Activated CD4-positive, alpha-beta memory T cell treated with anti-CD3 and anti-CD28 coated beads, Interleukin-2, amount 10 ng/mL, durations not matched to agents 7 days and 5 days (primary cell): ENCODE measurements around the gene UPK1A. TPM values are rescaled to one million over a fixed set of nuclear protein-coding genes. Genes with fewer than 3 reads are reported as not detected.

Experiments used
- CTCF ChIA-PET: fragments of 350-600 bp; sonication (Branson Sonifier 250); formaldehyde crosslinking; loops from one replicate; lab custom pipeline; 2021; ENCODE audit warnings: antibody characterized with exemption, inconsistent platforms; lab: Charles Lee
- POLR2A ChIA-PET: fragments of 350-600 bp; sonication (Branson Sonifier 250); formaldehyde crosslinking; loops from one replicate; lab custom pipeline; 2021; ENCODE audit warnings: antibody characterized with exemption; lab: Charles Lee
- DNase-seq: peaks from one replicate; pipeline ENCODE4 v3.0.0-alpha.2; 2020
- H3K27ac Mint-ChIP-seq: one replicate; pipeline ENCODE4 v1.8.0; 2021; ENCODE audit warnings: mild to moderate bottlenecking, mixed read lengths
- H3K27me3 Mint-ChIP-seq: one replicate; pipeline ENCODE4 v1.8.0; 2021; ENCODE audit warnings: mixed read lengths
- H3K36me3 Mint-ChIP-seq: one replicate; pipeline ENCODE4 v1.8.0; 2021; ENCODE audit warnings: low read depth, mixed read lengths
- H3K4me1 Mint-ChIP-seq: one replicate; pipeline ENCODE4 v1.8.0; 2021; ENCODE audit warnings: mixed read lengths
- H3K4me3 Mint-ChIP-seq: one replicate; pipeline ENCODE4 v1.8.0; 2021; ENCODE audit warnings: mild to moderate bottlenecking, mixed read lengths
- H3K9me3 Mint-ChIP-seq: one replicate; pipeline ENCODE4 v1.8.0; 2021; ENCODE audit warnings: mixed read lengths
- total RNA-seq, 2 experiments: library from RNA; stranded (reverse); gene quantifications; one replicate each; pipeline ENCODE4 v1.2.3, GENCODE V29; 2021

The UPK1A gene
- total RNA-seq, 2 experiments from 2014 or later = 0.65 to 0.86 TPM

- Mint-ChIP-seq H3K4me1 (peaks cover 70% of the 10 kb centered on the region), H3K9me3 (no peaks in the 10 kb centered on the region), H3K4me3 (peak overlapping the region; percentile 92), H3K27me3 (no peaks in the 10 kb centered on the region), H3K27ac (peak overlapping the region; percentile 99), H3K36me3 (peaks cover 36% of the 10 kb centered on the region)
- CTCF ChIA-PET = interaction anchor here (1.5 to 10.3 kb wide), 3 partner anchors 12 to 31 kb away, joined by 4 to 131 read pairs (median 57); partner anchors contain the start of genes PSENEN and U2AF1L4
- DNase-seq = peak; percentile 59
- POLR2A ChIA-PET = interaction anchor here (0.9 to 6.8 kb wide), 7 partner anchors 11 to 165 kb away, joined by 3 to 160 read pairs (median 14); partner anchors contain the start of genes COX6B1, LIN37, PSENEN and U2AF1L4
Measured at GRCh38 chr19:35714601-35715354, 48.5 kb downstream of the UPK1A start.

DNA sequence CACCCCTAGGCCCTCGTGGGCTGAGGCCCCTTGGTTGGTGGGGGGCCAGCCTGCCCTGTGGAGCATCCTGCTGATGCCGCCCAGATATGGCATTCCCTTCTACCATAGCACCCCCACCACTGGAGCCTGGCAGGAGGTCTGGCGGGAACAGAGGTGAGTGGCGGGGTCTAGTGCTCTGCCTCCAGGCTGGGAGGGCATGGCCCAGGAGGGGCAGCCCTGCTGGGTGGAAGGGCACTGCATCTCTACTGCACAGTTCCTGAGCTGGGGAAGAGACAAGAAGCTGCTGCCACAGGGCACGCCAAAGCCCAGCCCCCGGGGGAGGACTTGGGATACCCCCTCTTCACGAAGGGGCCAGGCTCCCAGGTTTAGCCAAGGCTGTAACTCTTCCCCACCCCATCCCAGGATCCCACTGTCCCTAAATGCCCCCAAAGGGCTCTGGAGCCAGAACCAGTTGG is 49.1 kb downstream of the UPK1A start:
- Mint-ChIP-seq H3K36me3 (peaks cover 39% of the 10 kb centered on the region), H3K27me3 (no peaks in the 10 kb centered on the region), H3K4me1 (peaks cover 69% of the 10 kb centered on the region), H3K9me3 (no peaks in the 10 kb centered on the region), H3K4me3 (peak overlapping the region; percentile 92), H3K27ac (peak overlapping the region; percentile 99)
- ChIA-PET POLR2A (interaction anchor here (0.9 to 6.8 kb wide), 5 partner anchors 12 to 71 kb away, joined by 3 to 160 read pairs (median 46); partner anchors contain the start of genes LIN37, PSENEN, U2AF1L4 and ZBTB32), CTCF (interaction anchor here (1.0 to 10.3 kb wide), 6 partner anchors 13 to 104 kb away, joined by 3 to 131 read pairs (median 5); partner anchors contain the start of genes PSENEN and U2AF1L4)
- no peak for DNase-seq

DNA sequence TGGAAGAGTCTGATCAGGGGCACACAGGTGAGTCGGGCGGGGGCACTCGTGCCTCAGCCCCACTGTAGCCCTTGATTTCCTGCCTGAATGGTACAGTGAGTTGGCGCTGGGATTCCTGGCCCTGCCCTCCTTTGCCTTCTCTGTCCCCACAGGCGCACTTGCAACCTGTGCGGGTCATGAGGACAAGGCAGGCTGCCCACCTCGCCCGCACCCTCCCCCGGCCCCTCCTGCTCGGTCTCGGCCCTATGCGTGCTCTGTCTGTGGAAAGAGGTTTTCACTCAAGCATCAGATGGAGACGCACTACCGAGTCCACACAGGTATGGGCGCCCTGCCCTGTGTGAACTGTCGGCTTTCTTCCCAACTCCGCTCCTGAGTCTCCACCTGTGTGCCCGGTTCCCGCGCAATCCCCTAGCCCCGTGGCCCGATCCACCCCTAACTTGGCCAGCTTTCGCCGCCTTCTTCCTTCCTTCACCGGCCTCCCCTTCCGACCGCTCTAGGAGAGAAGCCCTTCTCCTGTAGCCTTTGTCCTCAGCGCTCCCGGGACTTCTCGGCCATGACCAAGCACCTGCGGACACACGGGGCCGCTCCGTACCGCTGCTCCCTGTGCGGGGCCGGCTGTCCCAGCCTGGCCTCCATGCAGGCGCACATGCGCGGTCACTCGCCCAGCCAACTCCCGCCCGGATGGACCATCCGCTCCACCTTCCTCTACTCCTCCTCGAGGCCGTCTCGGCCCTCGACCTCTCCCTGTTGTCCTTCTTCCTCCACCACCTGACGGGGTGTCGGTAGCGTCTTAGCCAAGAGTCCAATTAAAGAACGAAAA is 49.9 kb downstream of the UPK1A start:
- Mint-ChIP-seq H3K4me3 (peak overlapping the region; percentile 92), H3K27ac (peak overlapping the region; percentile 99), H3K9me3 (no peaks in the 10 kb centered on the region), H3K4me1 (peaks cover 61% of the 10 kb centered on the region), H3K36me3 (peaks cover 42% of the 10 kb centered on the region), H3K27me3 (no peaks in the 10 kb centered on the region)
- ChIA-PET POLR2A (interaction anchor here (0.9 to 6.8 kb wide), 4 partner anchors 13 to 72 kb away, joined by 3 to 160 read pairs (median 75); partner anchors contain the start of gene ZBTB32), CTCF (interaction anchor here (1.0 to 10.3 kb wide), 4 partner anchors 14 to 103 kb away, joined by 3 to 131 read pairs (median 5); no protein-coding TSS in a partner anchor)
- peak; percentile 36 for DNase-seq

GRCh38 chr19:35716801-35717664 is 50.7 kb downstream of the UPK1A start:
- no peaks in the 10 kb centered on the region for H3K9me3 Mint-ChIP-seq
- POLR2A ChIA-PET = interaction anchor here (0.9 to 6.8 kb wide), 8 partner anchors 9 to 213 kb away, joined by 3 to 160 read pairs (median 18); partner anchors contain the start of genes IGFLR1, PSENEN, U2AF1L4 and ZBTB32
- CTCF ChIA-PET = interaction anchor here (1.2 to 10.3 kb wide), 2 partner anchors 20 to 103 kb away, joined by 4 to 131 read pairs; no protein-coding TSS in a partner anchor
- H3K4me3 Mint-ChIP-seq = peak overlapping the region; percentile 92
- DNase-seq = peak; percentile 97
- H3K27ac Mint-ChIP-seq = peak overlapping the region; percentile 99
- peaks cover 60% of the 10 kb centered on the region for H3K4me1 Mint-ChIP-seq
- peaks cover 50% of the 10 kb centered on the region for H3K36me3 Mint-ChIP-seq
- H3K27me3 Mint-ChIP-seq = no peaks in the 10 kb centered on the region

DNA sequence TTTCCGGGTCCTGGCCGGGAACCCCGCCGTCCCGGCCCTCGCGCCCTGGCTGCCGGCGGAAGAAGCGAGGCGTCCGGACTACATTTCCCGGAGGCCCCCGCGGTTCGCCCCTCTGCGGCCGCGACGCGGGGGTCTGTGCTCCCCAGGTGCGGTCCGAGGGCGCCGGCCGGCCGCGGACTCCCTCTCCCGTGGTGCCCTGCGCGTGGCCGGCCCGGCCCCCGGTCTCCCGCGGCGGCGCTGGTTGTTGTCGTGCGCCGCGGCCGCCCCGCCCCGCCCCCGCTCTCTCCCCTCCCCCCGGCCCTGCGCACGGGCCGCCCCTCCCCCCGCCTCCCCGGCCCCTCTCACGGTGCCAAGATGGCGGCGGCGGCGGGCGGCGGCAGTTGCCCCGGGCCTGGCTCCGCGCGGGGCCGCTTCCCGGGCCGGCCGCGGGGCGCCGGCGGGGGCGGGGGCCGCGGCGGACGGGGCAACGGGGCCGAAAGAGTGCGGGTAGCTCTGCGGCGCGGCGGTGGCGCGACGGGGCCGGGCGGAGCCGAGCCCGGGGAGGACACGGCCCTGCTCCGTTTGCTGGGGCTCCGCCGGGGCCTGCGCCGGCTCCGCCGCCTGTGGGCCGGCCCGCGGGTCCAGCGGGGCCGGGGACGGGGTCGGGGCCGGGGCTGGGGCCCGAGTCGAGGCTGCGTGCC is 51.5 kb downstream of the UPK1A start, which contains the start of gene KMT2B:
KMT2B (plus strand) TSS at position 339 of the 680 bp plus-strand sequence; CDS start at position 355, 16 bp downstream.
- H3K36me3 Mint-ChIP-seq = peaks cover 58% of the 10 kb centered on the region
- peaks cover 52% of the 10 kb centered on the region for H3K4me1 Mint-ChIP-seq
- no peak for DNase-seq

GRCh38 chr19:35718345-35719041 is 52.2 kb downstream of the UPK1A start:
- ChIA-PET CTCF (interaction anchor here (0.8 to 1.7 kb wide), 8 partner anchors 16 to 213 kb away, joined by 3 to 8 read pairs (median 4); partner anchors contain the start of genes LIN37 and PSENEN), POLR2A (interaction anchor here (0.9 to 5.1 kb wide), 14 partner anchors 9 to 211 kb away, joined by 3 to 45 read pairs (median 6); partner anchors contain the start of genes HAUS5, IGFLR1, LIN37 and PSENEN)
- Mint-ChIP-seq H3K27ac (peak overlapping the region; percentile 92), H3K27me3 (no peaks in the 10 kb centered on the region), H3K36me3 (peaks cover 64% of the 10 kb centered on the region), H3K4me3 (peak overlapping the region; percentile 95), H3K9me3 (no peaks in the 10 kb centered on the region), H3K4me1 (peaks cover 46% of the 10 kb centered on the region)
- peak; percentile 56 for DNase-seq

More for the DNA sequence above, 51.5 kb downstream of the UPK1A start, which contains the start of gene KMT2B:
- H3K27ac Mint-ChIP-seq = peak within 1 kb of the TSS; percentile 99
- H3K4me3 Mint-ChIP-seq = peak within 1 kb of the TSS; percentile 95
- ChIA-PET POLR2A (interaction anchor here (0.9 to 5.1 kb wide), 13 partner anchors 9 to 212 kb away, joined by 3 to 45 read pairs (median 6); partner anchors contain the start of genes HAUS5, IGFLR1, LIN37 and PSENEN), CTCF (interaction anchor here (1.1 to 1.7 kb wide), 6 partner anchors 15 to 214 kb away, joined by 3 to 8 read pairs (median 6); partner anchors contain the start of gene LIN37)
- H3K9me3 Mint-ChIP-seq = no peaks in the 10 kb centered on the region
- H3K27me3 Mint-ChIP-seq = no peaks in the 10 kb centered on the region

DNA sequence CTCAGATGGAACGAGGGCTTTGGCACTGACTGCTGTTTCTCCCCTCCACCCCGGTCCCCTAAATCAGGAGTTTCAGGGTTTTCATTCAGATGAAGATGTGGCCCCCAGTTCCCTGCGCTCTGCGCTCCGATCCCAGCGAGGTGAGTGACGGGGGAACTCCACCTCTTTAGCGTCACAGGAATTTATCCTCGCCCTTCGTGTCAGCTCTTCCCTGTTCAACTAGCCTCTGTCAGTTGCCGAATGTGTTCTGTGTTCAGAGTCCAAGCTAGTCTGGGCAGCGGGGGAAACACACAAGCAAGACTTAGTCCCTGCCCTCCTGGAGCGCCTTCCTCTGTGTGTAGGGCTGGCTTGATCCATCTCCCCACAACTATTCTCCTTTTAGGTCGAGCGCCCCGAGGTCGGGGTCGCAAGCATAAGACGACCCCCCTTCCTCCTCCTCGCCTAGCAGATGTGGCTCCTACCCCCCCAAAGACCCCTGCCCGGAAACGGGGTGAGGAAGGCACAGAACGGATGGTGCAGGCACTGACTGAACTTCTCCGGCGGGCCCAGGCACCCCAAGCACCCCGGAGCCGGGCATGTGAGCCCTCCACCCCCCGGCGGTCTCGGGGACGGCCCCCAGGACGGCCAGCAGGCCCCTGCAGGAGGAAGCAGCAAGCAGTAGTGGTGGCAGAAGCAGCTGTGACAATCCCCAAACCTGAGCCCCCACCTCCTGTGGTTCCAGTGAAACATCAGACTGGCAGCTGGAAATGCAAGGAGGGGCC is 53.3 kb downstream of the UPK1A start:
- DNase-seq = no peak
- Mint-ChIP-seq H3K27ac (peak overlapping the region; percentile 92), H3K27me3 (no peaks in the 10 kb centered on the region), H3K9me3 (no peaks in the 10 kb centered on the region), H3K36me3 (peaks cover 62% of the 10 kb centered on the region), H3K4me1 (peaks cover 35% of the 10 kb centered on the region), H3K4me3 (peak overlapping the region; percentile 95)
- POLR2A ChIA-PET = interaction anchor here (0.9 to 5.1 kb wide), 16 partner anchors 8 to 107 kb away, joined by 3 to 45 read pairs (median 6); partner anchors contain the start of genes HAUS5, IGFLR1, LIN37 and PSENEN
- CTCF ChIA-PET = interaction anchor here (1.1 to 1.7 kb wide), 6 partner anchors 21 to 212 kb away, joined by 3 to 8 read pairs (median 6); partner anchors contain the start of genes LIN37 and PSENEN

DNA sequence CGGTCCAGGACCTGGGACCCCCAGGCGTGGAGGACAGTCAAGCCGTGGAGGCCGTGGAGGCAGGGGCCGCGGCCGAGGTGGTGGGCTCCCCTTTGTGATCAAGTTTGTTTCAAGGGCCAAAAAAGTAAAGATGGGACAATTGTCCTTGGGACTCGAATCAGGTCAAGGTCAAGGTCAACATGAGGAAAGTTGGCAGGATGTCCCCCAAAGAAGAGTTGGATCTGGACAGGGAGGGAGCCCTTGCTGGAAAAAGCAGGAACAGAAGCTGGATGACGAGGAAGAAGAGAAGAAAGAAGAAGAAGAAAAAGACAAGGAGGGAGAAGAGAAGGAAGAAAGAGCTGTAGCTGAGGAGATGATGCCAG is 53.8 kb downstream of the UPK1A start:
- H3K9me3 Mint-ChIP-seq = no peaks in the 10 kb centered on the region
- POLR2A ChIA-PET = interaction anchor here (0.9 to 5.1 kb wide), 8 partner anchors 8 to 99 kb away, joined by 3 to 45 read pairs (median 4); partner anchors contain the start of genes IGFLR1, PSENEN and U2AF1L4
- H3K4me1 Mint-ChIP-seq = peaks cover 30% of the 10 kb centered on the region
- CTCF ChIA-PET = interaction anchor here (1.3 kb wide), 1 partner anchor 20 kb away, joined by 5 read pairs; no protein-coding TSS in a partner anchor
- no peak for DNase-seq
- no peak overlapping the region for H3K4me3 Mint-ChIP-seq
- H3K27ac Mint-ChIP-seq = peak overlapping the region; percentile 1
- no peaks in the 10 kb centered on the region for H3K27me3 Mint-ChIP-seq
- H3K36me3 Mint-ChIP-seq = peaks cover 62% of the 10 kb centered on the region

DNA sequence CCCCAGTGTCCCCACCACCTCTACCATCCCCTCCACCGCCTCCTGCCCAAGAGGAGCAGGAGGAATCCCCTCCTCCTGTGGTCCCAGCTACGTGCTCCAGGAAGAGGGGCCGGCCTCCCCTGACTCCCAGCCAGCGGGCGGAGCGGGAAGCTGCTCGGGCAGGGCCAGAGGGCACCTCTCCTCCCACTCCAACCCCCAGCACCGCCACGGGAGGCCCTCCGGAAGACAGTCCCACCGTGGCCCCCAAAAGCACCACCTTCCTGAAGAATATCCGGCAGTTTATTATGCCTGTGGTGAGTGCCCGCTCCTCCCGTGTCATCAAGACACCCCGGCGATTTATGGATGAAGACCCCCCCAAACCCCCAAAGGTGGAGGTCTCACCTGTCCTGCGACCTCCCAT is 54.3 kb downstream of the UPK1A start:
- no peaks in the 10 kb centered on the region for H3K9me3 Mint-ChIP-seq
- H3K27me3 Mint-ChIP-seq = no peaks in the 10 kb centered on the region
- CTCF ChIA-PET = interaction anchor here (1.3 kb wide), 1 partner anchor 20 kb away, joined by 5 read pairs; no protein-coding TSS in a partner anchor
- POLR2A ChIA-PET = interaction anchor here (0.9 to 5.1 kb wide), 7 partner anchors 7 to 99 kb away, joined by 3 to 45 read pairs (median 4); partner anchors contain the start of genes IGFLR1, PSENEN and U2AF1L4
- H3K27ac Mint-ChIP-seq = no peak overlapping the region
- peaks cover 30% of the 10 kb centered on the region for H3K4me1 Mint-ChIP-seq
- no peak for DNase-seq
- peaks cover 64% of the 10 kb centered on the region for H3K36me3 Mint-ChIP-seq
- H3K4me3 Mint-ChIP-seq = no peak overlapping the region
